GM12878 (cell line): Measurements from ENCODE around the gene VAV2. TPM values are rescaled to one million over a fixed set of nuclear protein-coding genes. Genes with fewer than 3 reads are reported as not detected.

ENCODE experiments used
- ATAC-seq: fragments of 200-7000 bp; cut with Tn5 transposase; 3 replicates; pipeline ENCODE4 v1.9.1; 2020; ENCODE audit warnings: mild to moderate bottlenecking, moderate library complexity
- BruUV-seq: library from RNA; stranded (reverse); fragments of 400-500 nt; replicated peaks from 2 replicates; lab custom pipeline; 2021; lab: Mats Ljungman, UMichigan
- CTCF ChIA-PET: fragments of 300-600 bp; sonication (Branson Sonifier 250); formaldehyde crosslinking; extraction: SDS; loops from one replicate; lab custom pipeline; 2021; ENCODE audit warnings: inconsistent platforms; lab: Yijun Ruan, JAX
- POLR2A ChIA-PET: fragments of 350-600 bp; formaldehyde crosslinking; extraction: SDS; loops from one replicate; lab custom pipeline; 2021; ENCODE audit warnings: inconsistent platforms; lab: Charles Lee
- RAD21 ChIA-PET: fragments of 300-600 bp; sonication (Branson Sonifier 250); formaldehyde crosslinking; loops from one replicate; lab custom pipeline; 2023; ENCODE audit warnings: antibody characterized with exemption; ENCODE audit not compliant: unreplicated experiment; lab: Charles Lee
- SMC1A ChIA-PET: fragments of 300-600 bp; sonication (Branson Sonifier 250); formaldehyde crosslinking; loops from one replicate; lab custom pipeline; 2023; ENCODE audit not compliant: unreplicated experiment, uncharacterized antibody; lab: Charles Lee
- DNase-seq: peaks from one replicate; pipeline ENCODE4 v3.0.0-alpha.2; 2011; ENCODE audit warnings: low read depth, low spot score
- FAIRE-seq: peaks from 3 replicates; lab custom pipeline; 2011; peaks lifted over from hg19 to GRCh38; lab: Jason Lieb, UNC
- H2AFZ ChIP-seq: 2 replicates; pipeline ENCODE4 v1.6.0; 2011; ENCODE audit warnings: low read depth, low read length, control low read depth; ENCODE audit not compliant: control insufficient read depth
- H3K27ac ChIP-seq: 2 replicates; pipeline ENCODE4 v1.5.1; 2011; ENCODE audit warnings: control low read depth; ENCODE audit not compliant: control insufficient read depth, insufficient read depth
- H3K27me3 ChIP-seq, 2 experiments: replicated peaks in 1 of 2; 2 replicates each; pipeline versions ENCODE4 v1.6.0 to v1.6.1; 2011; ENCODE audit warnings: low read length in 1 of 2; ENCODE audit not compliant: control insufficient read depth in 2 of 2, insufficient read depth in 2 of 2
- H3K36me3 ChIP-seq, 2 experiments: 2 replicates each; pipeline ENCODE4 v1.5.1; 2011; ENCODE audit warnings: low read length in 1 of 2; ENCODE audit not compliant: control insufficient read depth in 2 of 2, insufficient read depth in 2 of 2
- H3K4me1 ChIP-seq: 2 replicates; pipeline ENCODE4 v1.6.1; 2011; ENCODE audit warnings: mild to moderate bottlenecking, low read length, moderate library complexity, mixed read lengths; ENCODE audit not compliant: control insufficient read depth, insufficient read depth
- H3K4me2 ChIP-seq: 2 replicates; pipeline ENCODE4 v1.6.0; 2011; ENCODE audit warnings: control low read depth; ENCODE audit not compliant: control insufficient read depth, insufficient read depth
- H3K4me3 ChIP-seq: fragments of 200-600 bp; sonication (generic); 2 replicates; pipeline ENCODE4 v1.5.1; 2016
- H3K79me2 ChIP-seq: 2 replicates; pipeline ENCODE4 v1.6.0; 2011; ENCODE audit warnings: low read length; ENCODE audit not compliant: control insufficient read depth, insufficient read depth
- H3K9ac ChIP-seq: 2 replicates; pipeline ENCODE4 v1.8.0; 2011; ENCODE audit warnings: low read length, control low read depth, mixed read lengths; ENCODE audit not compliant: control insufficient read depth, insufficient read depth
- H3K9me3 ChIP-seq: replicated peaks from 3 replicates; pipeline ENCODE4 v1.5.1; 2011; ENCODE audit warnings: mild to moderate bottlenecking, low read length; ENCODE audit not compliant: control insufficient read depth, insufficient read depth
- H4K20me1 ChIP-seq: 2 replicates; pipeline ENCODE4 v1.6.0; 2011; ENCODE audit not compliant: control insufficient read depth, insufficient read depth
- CBFB ChIP-seq: IDR thresholded peaks from 2 replicates; pipeline ENCODE4 v1.6.1; 2016; ENCODE audit warnings: antibody characterized with exemption, low read depth
- CREM ChIP-seq: IDR thresholded peaks from 2 replicates; pipeline ENCODE4 v1.6.1; 2014; ENCODE audit warnings: antibody characterized with exemption, low read depth
- CTCF ChIP-seq, 3 experiments: IDR thresholded peaks in 2 of 3; conservative IDR thresholded peaks in 1 of 3; 2 replicates each; pipeline ENCODE4 v1.5.1; 2011; ENCODE audit warnings: low read depth in 3 of 3, low read length in 3 of 3, mild to moderate bottlenecking in 3 of 3, control low read depth in 2 of 3, moderate library complexity in 2 of 3, inconsistent platforms in 1 of 3, mixed read lengths in 1 of 3; ENCODE audit not compliant: control insufficient read depth in 2 of 3, insufficient read depth in 1 of 3; ENCODE audit errors: extremely low read depth in 1 of 3
- GATAD2B ChIP-seq: fragments of 450-650 bp; conservative IDR thresholded peaks from 2 replicates; pipeline ENCODE4 v1.6.1; 2017; ENCODE audit warnings: low read depth, mild to moderate bottlenecking, moderate library complexity
- IKZF1 ChIP-seq: fragments of 450-650 bp; conservative IDR thresholded peaks from 2 replicates; pipeline ENCODE4 v1.6.1; 2017; ENCODE audit warnings: antibody characterized with exemption, mild to moderate bottlenecking
- IRF4 ChIP-seq: IDR thresholded peaks from 2 replicates; pipeline ENCODE4 v1.6.1; 2011; ENCODE audit warnings: low read depth, low read length
- LARP7 ChIP-seq: fragments of 450-650 bp; IDR thresholded peaks from 2 replicates; pipeline ENCODE4 v1.6.1; 2017; ENCODE audit warnings: mild to moderate bottlenecking
- POLR2AphosphoS5 ChIP-seq: IDR thresholded peaks from 2 replicates; pipeline ENCODE4 v1.6.1; 2011; ENCODE audit warnings: mild to moderate bottlenecking, low read length, inconsistent platforms
- SRF ChIP-seq, 2 experiments: IDR thresholded peaks; 2 replicates each; pipeline ENCODE4 v1.6.1; 2011; ENCODE audit warnings: low read depth in 2 of 2, low read length in 2 of 2, mild to moderate bottlenecking in 1 of 2, moderate library complexity in 1 of 2
- ZNF24 ChIP-seq: fragments of 450-650 bp; IDR thresholded peaks from 2 replicates; pipeline ENCODE4 v1.6.1; 2017; ENCODE audit warnings: antibody characterized with exemption, mild to moderate bottlenecking
- WGBS: methylation state at CpG from one replicate; pipeline ENCODE4 v1.1.6; 2016; ENCODE audit warnings: low lambda C conversion rate; ENCODE audit not compliant: insufficient replicate concordance, insufficient coverage; ENCODE audit errors: missing lambda C conversion rate; 5-methylcytosine and 5-hydroxymethylcytosine counted together
- in situ Hi-C: fragments of 300-500 bp; cut with MboI; formaldehyde crosslinking; loops from 9 replicates; pipeline ENCODE4 v1.14.3; 2018; ENCODE audit warnings: mixed read lengths
- intact Hi-C: fragments of 100-400 bp; cut with micrococcal nuclease; formaldehyde crosslinking; loops from one replicate; pipeline ENCODE4 v1.14.2; 2022; ENCODE audit not compliant: unreplicated experiment
- polyA plus RNA-seq, 11 experiments: library from polyadenylated mRNA; depleted of rRNA in 4 of 11; unstranded in 6 of 11; stranded (reverse) in 5 of 11; fragments of >200 nt; fragmentation: Nextera tagmentation in 4 of 11; fragmentation: Illumina TruSeq in 1 of 11; extraction: Ambion mirVana in 4 of 11; extraction: Trizol in 1 of 11; gene quantifications; 1 replicate in 1 of 11; 2 replicates in 10 of 11; pipeline versions ENCODE4 v1.2.1 to v1.2.3, GENCODE V29; 2011 to 2016; ENCODE audit warnings: inconsistent platforms in 2 of 11, missing spikeins in 2 of 11, low read depth in 1 of 11
- total RNA-seq, 4 experiments: library from RNA; depleted of rRNA in 3 of 4; stranded (reverse); fragments of >200 nt in 3 of 4; fragmentation: Illumina TruSeq in 1 of 4; extraction: Trizol in 1 of 4; gene quantifications; 2 replicates each; pipeline versions ENCODE4 v1.2.1 to v1.2.3, GENCODE V29; 2013 to 2021

VAV2 gene
- total and polyA plus RNA-seq, 10 of the 15 experiments (the other 5 are each of a cell fraction or from before 2014, with no cell fraction given), result 0.13 to 43.9 (median 16.9) TPM

GRCh38 chr9:133824106-133824801, 167.9 kb downstream of the VAV2 start:
- SMC1A ChIA-PET, result interaction anchor here (1.2 kb wide), 1 partner anchor 169 kb away, joined by 3 read pairs; no protein-coding TSS in a partner anchor
- in situ Hi-C loops (no loop called here), intact Hi-C loops (loop anchor here (5.0 kb wide), 1 partner anchor 78 kb away; no protein-coding TSS in a partner anchor)
- RAD21 ChIA-PET, result interaction anchor here (1.1 to 4.0 kb wide), 3 partner anchors 122 to 170 kb away, joined by 3 to 19 read pairs (median 8); no protein-coding TSS in a partner anchor
- BruUV-seq, result no TSS peak
- Histone ChIP-seq H3K79me2 (peaks cover 20% of the 10 kb centered on the region), H4K20me1 (no peaks in the 10 kb centered on the region), H3K36me3 (peaks cover 10 to 12% of the 10 kb centered on the region in 2 experiments; a peak in 3 of 4 replicates), H3K27ac (peak overlapping the region; percentile 77), H3K9ac (peak overlapping the region; percentile 82), H2AFZ (peak overlapping the region; percentile 67; the same call in 1 of the 2 replicates), H3K4me1 (peaks cover 33% of the 10 kb centered on the region), H3K9me3 (no peaks in the 10 kb centered on the region), H3K4me3 (no peak overlapping the region), H3K27me3 (no peaks in the 10 kb centered on the region), H3K4me2 (peak overlapping the region; percentile 81; the same call in 1 of the 2 replicates)
- POLR2A ChIA-PET, result interaction anchor here (1.1 kb wide), 1 partner anchor 169 kb away, joined by 3 read pairs; no protein-coding TSS in a partner anchor
- ATAC-seq (0 out of 3 replicates have a peak, but pooled peaks have one; percentile 1), DNase-seq (no peak), FAIRE-seq (no peak)
- CTCF ChIA-PET, result interaction anchor here (1.1 to 1.4 kb wide), 2 partner anchors 16 to 169 kb away, joined by 3 to 8 read pairs; no protein-coding TSS in a partner anchor
- WGBS, result 67% methylated on average over 14 of the region's 14 CpGs
- TF ChIP-seq IRF4 (no peak), CREM (no peak), SRF (IDR thresholded peaks at IDR 0.05; ENCODE audit: low read depth in 2 of 2, low read length in 2 of 2) (no peak), GATAD2B (peak; percentile 21; the same call in 1 of the 2 replicates), CTCF (IDR thresholded peaks at IDR 0.05 in 2 of 3, conservative IDR thresholded peaks at IDR 0.05 in 1 of 3; ENCODE audit: control insufficient read depth in 2 of 3, extremely low read depth in 1 of 3, insufficient read depth in 1 of 3, low read depth in 3 of 3, low read length in 3 of 3) (peak in 1 of 3 experiments; percentile 27; a peak in 1 of 6 replicates), POLR2AphosphoS5 (no peak), ZNF24 (no peak), IKZF1 (peak; percentile 51; the same call in 1 of the 2 replicates), LARP7 (no peak), CBFB (no peak)
